ENCODE results near the gene PHOX2A.

PHOX2A gene

GRCh38 chr11:72235351-72236057, 8.5 kb downstream of the PHOX2A start:
- TF ChIP-seq CTCF (IDR thresholded peaks at IDR 0.05) = no peak

GRCh38 chr11:72234920-72235319, 9.1 kb downstream of the PHOX2A start:
- no peak for TF ChIP-seq CTCF (IDR thresholded peaks at IDR 0.05)

- TF ChIP-seq CTCF (IDR thresholded peaks at IDR 0.05) = no peak
Measured at GRCh38 chr11:72234514-72234830, 9.5 kb downstream of the PHOX2A start.

GRCh38 chr11:72233773-72234513, 10.0 kb downstream of the PHOX2A start:
- no peak for TF ChIP-seq CTCF (IDR thresholded peaks at IDR 0.05)

GRCh38 chr11:72233056-72233772, 10.8 kb downstream of the PHOX2A start:
- TF ChIP-seq CTCF (IDR thresholded peaks at IDR 0.05) = no peak

GRCh38 chr11:72232260-72233055, 11.5 kb downstream of the PHOX2A start:
- TF ChIP-seq CTCF (IDR thresholded peaks at IDR 0.05) = no peak

All from LNCAP (cell line).